Left hindlimb (tissue), 1 donor: ENCODE data around the gene FOXP2.
A peak's percentile ranks its signal among the peaks of the same experiment; 100 is the strongest.
"Not testable (repeated sequence)": the region's sequence is repeated elsewhere in the genome, so short reads cannot be mapped to it uniquely, and the experiment has no call there.

Source experiments
- DNase-seq: peaks from one replicate; pipeline ENCODE4 v3.0.0-alpha.2; 2018

The FOXP2 gene

GRCh38 chr7:114507381-114507780 is 92.8 kb downstream of the FOXP2 start:
- DNase-seq = no peak

GRCh38 chr7:114508086-114508485 is 93.5 kb downstream of the FOXP2 start:
- no peak for DNase-seq

GRCh38 chr7:114510824-114511223 is 96.2 kb downstream of the FOXP2 start:
- DNase-seq = not testable (repeated sequence)

GRCh38 chr7:114519240-114519639 is 104.6 kb downstream of the FOXP2 start:
- no peak for DNase-seq

GRCh38 chr7:114522081-114522480 is 107.5 kb downstream of the FOXP2 start:
- no peak for DNase-seq

GRCh38 chr7:114527589-114527988 is 113.0 kb downstream of the FOXP2 start:
- no peak for DNase-seq

GRCh38 chr7:114530057-114530611 is 115.5 kb downstream of the FOXP2 start:
- no peak for DNase-seq

- DNase-seq = no peak
Measured at GRCh38 chr7:114531326-114531725, 116.7 kb downstream of the FOXP2 start.

- peak; percentile 24 for DNase-seq
Measured at GRCh38 chr7:114533131-114533530, 118.5 kb downstream of the FOXP2 start.

GRCh38 chr7:114534953-114535352 is 120.3 kb downstream of the FOXP2 start:
- no peak for DNase-seq

GRCh38 chr7:114539575-114539974 is 125.0 kb downstream of the FOXP2 start:
- peak; percentile 32 for DNase-seq

- DNase-seq = no peak
Measured at GRCh38 chr7:114540291-114540690, 125.7 kb downstream of the FOXP2 start.

- not testable (repeated sequence) for DNase-seq
Measured at GRCh38 chr7:114547346-114547745, 132.7 kb downstream of the FOXP2 start.

- DNase-seq = no peak
Measured at GRCh38 chr7:114548081-114548980, 133.7 kb downstream of the FOXP2 start.

GRCh38 chr7:114554781-114555537 is 140.3 kb downstream of the FOXP2 start:
- DNase-seq = no peak

- DNase-seq = no peak
Measured at GRCh38 chr7:114567416-114567815, 152.8 kb downstream of the FOXP2 start.

GRCh38 chr7:114569220-114569619 is 154.6 kb downstream of the FOXP2 start:
- no peak for DNase-seq

- no peak for DNase-seq
Measured at GRCh38 chr7:114574384-114574783, 159.8 kb downstream of the FOXP2 start.

- no peak for DNase-seq
Measured at GRCh38 chr7:114575098-114575497, 160.5 kb downstream of the FOXP2 start.

- DNase-seq = not testable (repeated sequence)
Measured at GRCh38 chr7:114580963-114581362, 166.3 kb downstream of the FOXP2 start.

- no peak for DNase-seq
Measured at GRCh38 chr7:114588506-114588905, 173.9 kb downstream of the FOXP2 start.

GRCh38 chr7:114589436-114589835 is 174.8 kb downstream of the FOXP2 start:
- DNase-seq = no peak

- no peak for DNase-seq
Measured at GRCh38 chr7:114590298-114590697, 175.7 kb downstream of the FOXP2 start.

- no peak for DNase-seq
Measured at GRCh38 chr7:114598946-114599345, 184.3 kb downstream of the FOXP2 start.
